Mammary epithelial cell (primary cell): ENCODE measurements around the gene KCNN3.

Experiments used
- CTCF ChIP-seq, 2 donors: IDR thresholded peaks in 1 of 2; conservative IDR thresholded peaks in 1 of 2; 2 replicates each; pipeline ENCODE4 v1.5.1; 2011 to 2012; ENCODE audit warnings: inconsistent platforms in 2 of 2, low read length in 2 of 2, mild to moderate bottlenecking in 2 of 2, control low read depth in 1 of 2, low read depth in 1 of 2; ENCODE audit not compliant: insufficient read depth in 1 of 2; ENCODE audit errors: extremely low read depth in 1 of 2
- EZH2 ChIP-seq: IDR thresholded peaks from 2 replicates; pipeline ENCODE4 v1.6.1; 2012; ENCODE audit warnings: low read length, inconsistent platforms, borderline replicate concordance

GRCh38 chr1:154870734-154871133 lies 653 bp upstream of the KCNN3 start:
- TF ChIP-seq CTCF (conservative IDR thresholded peaks at IDR 0.05 in 1 of 2, IDR thresholded peaks at IDR 0.05 in 1 of 2; ENCODE audit: extremely low read depth in 1 of 2, insufficient read depth in 1 of 2, low read depth in 1 of 2, low read length in 2 of 2) (no peak), EZH2 (no peak)
